GM19395 (cell line): ENCODE results near the gene IFT20.

Source experiments
- ATAC-seq: cut with Tn5 transposase; IDR thresholded peaks from one replicate; pipeline ENCODE4 v1.9.1; 2021; ENCODE audit warnings: mild to moderate bottlenecking, moderate library complexity; ENCODE audit not compliant: unreplicated experiment

Gene IFT20

DNA sequence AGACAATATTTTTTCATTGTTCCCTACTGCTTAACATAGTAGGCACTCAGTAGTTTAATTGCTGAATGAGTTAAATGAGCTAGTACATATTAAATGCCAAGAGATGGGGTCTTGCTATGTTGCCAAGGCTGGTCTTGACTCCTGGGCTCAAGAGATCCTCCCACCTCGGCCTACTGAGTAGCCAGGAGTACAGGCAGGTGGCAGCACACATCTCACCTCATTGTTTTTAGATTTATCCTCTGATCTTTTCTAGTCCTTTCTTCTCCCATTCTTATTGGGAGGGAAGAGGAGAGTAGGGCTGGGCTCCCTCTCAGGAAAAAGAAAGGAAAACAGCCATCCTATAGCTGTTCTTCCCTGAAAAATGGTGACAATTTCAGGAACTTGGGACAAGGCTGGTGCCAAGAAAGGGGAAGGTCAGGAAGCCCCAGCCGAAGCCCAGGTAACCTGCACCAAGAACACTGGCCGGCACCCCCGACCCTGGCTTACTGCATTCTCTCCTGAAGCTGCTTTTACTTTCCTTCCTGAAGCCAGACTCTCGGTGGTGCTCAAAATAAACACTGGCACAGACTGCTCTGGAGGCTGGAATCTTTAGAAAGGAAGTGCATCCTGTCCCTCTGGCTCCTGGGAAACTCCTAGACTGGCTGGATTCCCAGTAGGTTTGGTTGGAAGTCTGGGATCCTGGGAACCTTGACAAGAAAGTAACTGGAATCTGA, 2.9 kb upstream of the IFT20 start:
- ATAC-seq, result no peak

DNA sequence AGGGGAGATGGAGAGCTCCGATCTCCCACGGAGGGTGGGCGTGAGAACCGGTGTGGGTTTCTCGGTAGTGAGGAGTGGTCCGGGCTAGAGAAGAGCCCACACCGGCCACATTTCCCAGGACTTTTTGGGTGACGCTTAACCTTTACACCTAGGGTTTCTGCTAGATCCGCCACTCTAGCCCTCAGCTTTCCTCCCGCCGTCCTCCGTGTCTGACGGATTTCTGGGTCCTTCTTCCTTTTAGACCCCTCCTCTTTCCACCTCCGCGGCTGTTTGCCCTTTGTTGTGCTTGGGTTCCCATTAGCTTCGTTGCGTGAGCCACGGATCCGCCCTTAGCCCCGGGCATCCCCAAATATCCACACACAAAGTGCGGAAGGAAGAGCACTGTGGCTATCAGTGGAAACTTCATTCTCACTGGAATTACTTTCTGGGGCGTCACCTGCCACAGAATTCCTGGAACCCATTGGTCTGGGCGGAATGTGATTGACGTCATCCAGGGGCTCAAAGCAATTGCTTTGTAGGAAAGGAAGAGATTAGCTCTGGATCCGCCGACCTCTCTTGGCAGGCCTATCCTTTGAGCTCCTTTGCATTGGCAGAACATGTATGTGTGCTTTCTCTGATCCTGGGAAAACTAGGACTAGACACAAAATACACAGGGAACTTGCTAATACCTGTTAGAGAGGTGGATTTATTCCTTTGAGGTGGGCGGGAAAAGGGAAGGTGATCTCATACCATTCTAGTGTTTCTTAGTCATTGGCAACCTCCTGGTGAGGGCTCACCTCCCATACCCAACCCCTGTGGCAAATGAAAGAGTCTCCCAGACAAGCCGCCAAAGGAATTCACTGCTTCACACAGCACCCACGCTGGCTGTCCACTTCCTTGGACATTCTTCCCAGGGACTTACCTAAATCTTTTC, 943 bp upstream of the IFT20 start:
- ATAC-seq, result no peak

DNA sequence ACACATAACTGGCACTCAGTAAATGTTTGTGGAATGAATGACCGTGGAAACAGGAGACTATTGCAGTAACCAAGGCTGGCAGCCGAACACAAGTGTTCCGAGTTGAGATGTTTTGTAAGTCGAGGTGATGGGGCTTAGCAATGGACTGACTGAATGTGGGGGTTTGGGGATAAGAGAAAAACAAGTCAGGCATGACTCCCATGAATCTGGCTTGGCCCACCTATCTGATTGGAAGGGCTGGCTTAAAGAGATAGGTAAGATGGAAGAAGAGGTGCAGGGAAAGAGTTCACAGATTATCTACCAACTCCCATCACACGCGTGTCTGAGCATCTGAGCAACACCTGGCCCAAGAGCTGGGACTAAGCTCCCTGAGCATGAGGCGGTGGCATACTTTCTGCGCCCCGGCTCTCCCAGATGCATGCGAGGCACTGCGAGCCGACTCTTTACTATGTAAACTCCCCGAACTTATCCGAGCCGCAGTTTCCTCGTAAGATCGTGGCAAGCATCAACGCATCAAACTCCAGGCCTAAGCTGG, 539 bp downstream of the IFT20 start:
- peak; percentile 3 for ATAC-seq

DNA sequence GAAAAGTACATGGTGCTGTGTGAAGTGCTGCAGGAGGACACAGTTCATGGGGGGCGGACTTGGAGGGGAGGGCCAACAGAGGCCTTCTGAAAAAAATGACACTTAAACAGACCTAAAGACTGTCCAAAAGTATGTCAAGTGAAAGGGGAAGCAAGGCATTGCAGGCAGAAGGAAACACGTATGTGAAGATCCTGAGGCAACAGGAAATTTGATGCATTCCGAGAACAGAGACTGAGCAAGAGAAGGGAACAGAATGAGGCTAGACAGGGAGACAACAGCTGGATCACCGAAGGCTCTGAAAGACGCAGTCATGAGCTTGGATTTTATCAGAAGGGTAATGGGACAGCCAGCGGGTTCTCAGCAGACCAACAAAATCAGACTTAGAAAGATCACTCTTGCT, 1.1 kb downstream of the IFT20 start:
- ATAC-seq, result no peak

DNA sequence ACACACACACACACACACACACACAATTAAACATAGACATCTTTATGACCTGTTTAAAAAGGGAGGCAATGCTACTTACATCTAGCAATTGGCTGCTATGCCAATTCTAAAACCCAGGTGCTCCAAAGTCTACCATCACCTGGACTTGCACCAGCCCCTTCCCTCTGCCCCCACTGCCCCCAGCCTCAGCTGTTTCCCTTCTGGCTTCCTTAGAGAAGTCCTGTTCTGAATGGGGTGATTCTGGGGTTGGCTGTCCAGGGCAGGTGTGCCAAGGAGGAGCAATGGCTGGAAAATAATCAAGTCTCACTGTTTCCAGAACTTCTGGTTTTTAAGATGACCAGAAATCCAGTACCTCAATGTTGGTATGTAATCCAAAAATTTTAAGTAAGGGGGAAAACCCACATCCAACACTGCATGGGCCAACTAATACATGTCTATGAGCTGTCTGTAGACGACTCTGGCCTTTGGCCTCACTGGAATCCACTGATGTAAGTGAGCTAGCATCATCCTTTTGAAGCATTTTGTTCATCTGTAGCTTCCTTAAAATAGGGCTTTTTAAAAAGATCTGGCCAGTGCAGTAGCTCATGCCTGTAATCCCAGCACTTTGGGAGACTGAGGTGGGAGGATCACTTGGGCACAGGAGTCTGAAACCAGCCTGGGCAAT, 2.1 kb downstream of the IFT20 start:
- no peak for ATAC-seq

DNA sequence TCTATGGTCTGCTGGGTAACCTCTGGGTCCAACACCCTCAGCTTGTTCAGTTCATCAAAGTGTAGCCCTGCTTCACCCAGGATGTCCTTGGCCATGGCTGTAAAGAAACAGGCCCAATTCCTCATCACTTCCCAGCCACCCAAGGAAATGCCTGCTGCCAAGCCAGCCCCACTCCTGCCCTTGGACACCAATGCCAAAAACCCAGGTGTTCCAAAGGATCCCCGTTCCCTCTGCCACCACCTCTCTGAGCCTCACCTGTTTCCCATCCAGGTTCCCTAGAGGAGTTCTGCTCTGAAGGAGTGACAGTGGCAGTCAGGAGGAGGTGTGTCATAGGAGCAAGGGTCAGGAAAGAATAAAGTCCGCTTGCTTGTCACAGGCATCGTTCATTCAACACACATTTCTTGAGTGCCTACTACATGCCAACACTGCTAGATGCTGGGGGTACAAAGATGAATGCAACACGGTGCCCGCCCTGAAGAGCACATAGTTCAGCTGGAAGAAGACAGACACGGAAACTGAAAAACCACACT, 3.3 kb downstream of the IFT20 start:
- ATAC-seq, result no peak

DNA sequence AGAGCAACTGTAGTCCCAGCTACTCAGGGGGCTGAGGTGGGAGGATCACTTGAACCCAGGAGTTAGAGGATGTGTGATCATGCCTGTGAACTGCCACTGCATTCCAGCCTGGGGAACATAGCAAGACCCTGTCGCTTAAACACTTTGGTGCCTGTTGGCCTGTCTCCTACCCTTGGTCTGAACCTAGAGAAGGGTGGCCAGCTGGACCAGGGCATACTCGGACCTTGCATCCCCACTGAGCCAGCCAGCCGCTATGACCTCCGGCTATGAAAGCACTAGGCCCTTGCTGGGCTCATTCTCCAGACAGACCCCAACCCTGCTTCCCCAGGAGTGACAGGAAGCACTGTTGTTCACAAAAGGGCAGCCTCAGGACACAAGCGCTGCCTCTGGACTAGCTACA, 4.6 kb downstream of the IFT20 start:
- no peak for ATAC-seq

DNA sequence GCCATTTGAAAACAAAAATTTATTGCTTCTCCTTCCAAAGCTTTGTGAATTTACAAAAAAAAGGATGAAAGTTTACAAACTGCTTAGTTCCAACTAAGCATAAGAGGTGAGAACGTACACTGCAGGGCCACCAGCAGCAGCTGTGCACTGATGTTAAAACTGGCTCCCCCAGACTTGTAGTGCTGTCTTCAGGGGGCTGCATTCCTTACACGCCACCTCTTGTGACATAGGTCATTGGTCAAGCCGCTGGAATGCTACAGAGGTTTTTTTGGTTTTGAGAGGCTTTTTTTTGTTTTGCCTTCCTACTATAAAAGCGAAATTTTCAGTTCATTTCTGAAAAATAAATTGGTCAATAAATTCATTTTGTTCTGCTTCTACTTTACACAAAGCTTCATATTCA, 6.9 kb downstream of the IFT20 start:
- ATAC-seq, result no peak

DNA sequence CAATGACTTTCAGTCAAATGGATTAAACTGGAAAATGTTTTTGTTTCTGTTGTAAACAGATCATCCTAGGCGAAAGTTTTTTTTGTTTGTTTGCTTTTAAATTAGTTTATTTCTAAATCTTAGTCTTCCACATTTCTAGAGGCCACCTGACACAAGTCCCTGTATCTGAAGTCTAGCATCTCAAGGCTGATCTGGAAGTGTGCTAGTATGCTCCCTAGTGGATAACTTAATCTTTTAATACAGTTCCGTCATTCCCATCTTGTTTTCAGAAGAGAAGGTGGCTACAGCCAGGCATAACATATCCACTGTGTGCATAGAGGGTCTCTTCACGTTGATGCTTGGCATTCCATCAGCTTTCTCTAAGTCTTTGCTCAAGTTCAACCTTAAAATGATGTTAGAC, 7.6 kb downstream of the IFT20 start:
- ATAC-seq, result no peak

DNA sequence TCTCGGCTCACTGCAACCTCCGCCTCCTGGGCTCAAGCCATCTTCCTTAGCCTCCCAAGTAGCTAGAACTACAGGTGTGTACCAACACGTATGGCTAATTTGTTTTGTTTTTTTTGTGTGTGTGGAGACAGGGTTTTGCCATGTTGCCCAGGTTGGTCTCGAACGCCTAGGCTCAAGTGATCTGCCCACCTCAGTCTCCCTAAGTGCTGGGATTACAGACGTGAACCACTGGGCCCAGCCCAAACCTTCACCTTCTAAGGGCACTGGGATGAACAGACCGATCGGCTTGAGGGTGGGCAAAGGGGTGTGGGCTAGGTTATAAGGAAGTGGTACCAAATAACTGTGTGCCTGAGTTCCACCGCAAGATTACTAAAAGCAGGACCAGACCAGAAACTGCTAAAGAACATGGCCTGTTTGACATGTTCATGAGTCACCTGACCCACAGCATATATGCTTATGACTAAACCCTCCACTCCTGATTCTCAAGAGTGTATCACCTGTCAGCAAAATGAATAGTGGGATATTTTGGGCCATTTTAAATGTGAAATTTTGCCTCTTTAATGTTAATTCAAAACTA, 8.2 kb downstream of the IFT20 start:
- peak; percentile 72 for ATAC-seq

DNA sequence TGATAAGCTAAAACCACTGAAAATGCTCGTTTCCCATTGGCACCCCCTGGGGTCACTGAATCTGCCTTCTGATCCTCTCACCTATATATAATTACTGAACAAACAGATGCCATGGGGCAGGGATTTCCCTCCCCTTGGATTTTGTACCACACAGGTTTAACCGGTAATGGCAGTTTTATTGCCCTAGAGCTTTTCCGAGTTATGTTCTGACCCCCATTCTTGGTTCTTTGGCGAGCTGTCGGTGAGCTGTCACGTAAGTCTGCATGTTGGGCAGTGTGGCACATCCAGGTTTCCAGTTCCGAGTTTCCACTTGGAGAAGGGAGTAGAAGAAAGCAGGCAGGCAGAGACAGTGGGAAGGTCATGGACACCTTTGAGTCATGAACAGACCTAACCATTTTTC, 9.2 kb downstream of the IFT20 start:
- no peak for ATAC-seq

DNA sequence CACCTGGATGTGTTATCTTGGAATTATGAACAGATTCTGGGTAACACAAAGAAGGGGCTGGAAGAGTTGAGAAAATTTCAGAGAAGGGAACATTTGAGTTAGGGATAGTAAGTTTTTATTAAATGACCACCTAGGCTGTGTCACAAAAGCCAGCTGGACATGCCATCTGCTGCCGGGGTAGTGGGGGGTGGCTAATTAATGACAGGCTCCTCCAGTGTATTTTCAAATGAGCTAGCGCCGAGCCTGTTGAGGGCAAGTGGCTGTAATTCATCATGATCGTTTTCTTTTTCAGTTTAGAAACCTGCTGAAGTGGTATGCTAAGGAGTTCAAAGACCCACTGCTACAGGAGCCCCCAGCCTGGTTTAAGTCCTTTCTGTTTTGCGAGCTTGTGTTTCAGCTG, 10.1 kb downstream of the IFT20 start:
- no peak for ATAC-seq

DNA sequence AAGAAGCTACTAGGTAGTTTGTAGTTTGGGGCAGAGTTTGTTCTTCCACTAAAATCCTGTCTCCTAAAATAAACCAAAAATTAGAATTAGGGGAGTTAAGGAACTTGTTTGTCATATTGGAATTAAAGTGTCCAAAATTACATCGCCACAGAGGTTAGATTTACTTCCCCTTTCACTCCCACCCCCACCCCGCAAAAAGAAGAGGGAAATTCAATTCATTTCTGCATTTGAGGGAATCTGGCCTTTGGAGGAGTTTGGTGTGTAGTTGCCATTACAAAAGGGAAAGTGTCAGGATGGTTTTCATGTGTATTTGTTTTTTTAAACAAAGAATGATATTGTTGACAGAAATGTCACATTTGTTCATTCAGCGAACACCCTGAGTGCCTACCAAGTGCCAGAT, 10.5 kb downstream of the IFT20 start:
- ATAC-seq, result no peak

DNA sequence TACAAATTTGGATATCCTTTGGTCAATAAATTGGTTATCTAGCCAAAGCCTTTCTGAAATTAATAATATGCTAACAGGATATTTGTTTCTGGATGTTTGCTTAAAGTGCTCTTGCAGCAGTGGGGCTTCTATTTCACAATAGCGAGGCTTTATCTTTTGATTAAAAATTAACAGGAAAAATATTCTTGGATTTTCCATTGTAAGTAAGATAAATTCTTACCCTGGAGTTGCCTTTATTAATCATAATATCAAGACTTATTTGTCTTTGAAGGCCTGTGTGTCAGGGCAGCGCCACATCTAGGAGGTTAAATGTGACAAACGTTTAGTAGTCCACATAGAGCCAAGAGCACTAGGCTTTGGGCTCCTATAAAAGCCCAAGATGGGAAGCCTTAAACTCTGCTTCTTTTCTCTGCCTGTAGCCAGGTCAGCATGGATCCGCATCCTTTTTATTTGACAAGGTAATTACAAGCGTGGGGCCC, 11.0 kb downstream of the IFT20 start:
- ATAC-seq, result no peak

DNA sequence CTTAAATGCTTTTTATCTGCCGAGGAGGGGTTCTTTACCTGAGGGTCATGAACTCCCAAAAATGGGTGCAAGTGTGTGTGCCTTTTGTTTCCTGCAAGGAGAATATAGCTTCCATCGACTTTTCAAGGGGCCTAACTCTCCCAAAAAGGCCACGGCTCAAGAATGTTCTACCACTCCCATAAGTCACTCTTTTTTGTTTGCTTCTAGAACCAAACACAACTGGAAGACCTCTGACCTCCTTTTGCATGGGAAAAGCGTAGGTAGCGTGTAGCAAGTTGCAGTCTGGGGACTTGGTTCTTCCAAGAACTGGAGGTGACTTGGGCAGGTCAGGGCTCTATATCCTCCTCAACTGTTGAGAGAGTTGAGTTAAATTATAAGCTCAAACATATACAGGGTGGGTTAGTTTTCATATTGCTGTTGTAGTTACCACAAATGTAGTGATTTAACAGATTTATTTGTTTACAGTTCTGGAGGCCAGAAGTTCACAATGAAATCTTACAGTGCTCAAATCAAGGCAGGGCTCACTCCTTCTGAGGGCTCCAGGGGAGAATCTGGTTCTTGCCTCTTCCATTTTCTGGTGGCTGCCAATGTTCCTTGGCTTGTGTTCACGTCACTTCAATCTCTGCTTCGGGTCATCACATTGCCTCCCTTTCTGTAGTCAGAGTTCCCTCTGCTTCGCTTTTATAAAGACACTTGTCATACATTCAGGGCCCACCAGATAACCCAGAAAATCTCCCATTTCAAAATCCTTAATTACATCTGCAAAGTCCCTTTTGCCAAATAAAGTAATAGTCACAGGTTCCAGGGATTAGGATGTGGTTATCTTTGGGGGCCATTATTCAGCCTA, 14.8 kb downstream of the IFT20 start:
- no peak for ATAC-seq

DNA sequence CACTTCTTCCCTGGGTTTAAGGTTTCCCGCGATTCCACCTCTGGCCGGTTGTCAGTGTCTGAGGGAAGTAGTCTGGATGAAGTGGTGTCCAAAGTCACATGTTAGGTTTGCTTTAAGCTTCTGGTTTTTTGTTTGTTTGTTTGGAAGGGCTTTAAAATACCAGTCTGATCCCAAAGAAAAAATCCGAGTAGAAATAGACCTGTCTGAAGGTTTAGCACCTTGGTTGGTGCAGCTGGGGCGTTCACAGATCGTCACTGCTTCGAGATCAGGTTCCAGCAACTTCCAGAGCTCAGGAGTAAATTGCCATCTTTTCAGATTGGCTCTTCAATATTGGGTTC, 15.7 kb downstream of the IFT20 start:
- no peak for ATAC-seq

DNA sequence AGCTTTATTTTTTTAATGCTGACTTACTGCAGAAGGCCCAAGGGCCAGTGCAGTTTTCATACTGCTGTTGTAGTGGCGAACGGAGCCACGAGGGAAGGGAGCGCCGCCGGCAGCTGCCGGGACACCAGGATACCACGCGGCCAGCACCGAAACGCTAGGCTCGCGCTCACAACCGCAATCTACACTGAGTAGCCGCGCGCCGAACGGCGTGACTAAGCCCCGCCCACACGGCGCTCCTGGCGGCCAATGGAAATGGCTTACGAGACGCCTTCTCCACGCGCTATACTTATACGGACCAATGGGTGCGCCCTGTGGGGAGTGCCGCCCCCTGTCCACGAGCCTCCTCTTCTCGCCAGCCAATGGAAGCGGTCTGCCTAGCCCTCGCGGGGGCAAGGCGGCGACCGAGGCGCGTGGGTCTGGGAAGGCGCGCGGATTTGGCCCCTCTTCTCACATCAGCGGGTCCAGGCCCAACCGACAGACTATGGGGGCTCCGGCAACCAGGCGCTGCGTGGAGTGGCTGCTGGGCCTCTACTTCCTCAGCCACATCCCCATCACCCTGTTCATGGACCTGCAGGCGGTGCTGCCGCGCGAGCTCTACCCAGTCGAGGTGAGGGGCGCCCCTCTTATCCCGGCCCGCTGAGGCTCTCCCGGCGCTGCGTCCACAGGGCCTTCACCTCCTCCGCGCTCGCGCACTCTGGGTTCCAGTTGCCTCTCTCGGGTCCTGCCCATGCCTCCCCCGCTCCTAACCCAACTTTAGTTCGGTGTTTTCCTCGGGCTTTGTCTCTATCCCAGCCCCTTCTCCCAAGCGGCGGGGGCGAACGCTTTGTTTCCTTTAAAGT, 16.3 kb downstream of the IFT20 start, which contains the start of gene TMEM97:
Gene TMEM97 (plus strand): TSS at position 442 of the 839 bp plus-strand sequence. CDS start 40 bp downstream, at position 482.
- peak; percentile 90 for ATAC-seq

DNA sequence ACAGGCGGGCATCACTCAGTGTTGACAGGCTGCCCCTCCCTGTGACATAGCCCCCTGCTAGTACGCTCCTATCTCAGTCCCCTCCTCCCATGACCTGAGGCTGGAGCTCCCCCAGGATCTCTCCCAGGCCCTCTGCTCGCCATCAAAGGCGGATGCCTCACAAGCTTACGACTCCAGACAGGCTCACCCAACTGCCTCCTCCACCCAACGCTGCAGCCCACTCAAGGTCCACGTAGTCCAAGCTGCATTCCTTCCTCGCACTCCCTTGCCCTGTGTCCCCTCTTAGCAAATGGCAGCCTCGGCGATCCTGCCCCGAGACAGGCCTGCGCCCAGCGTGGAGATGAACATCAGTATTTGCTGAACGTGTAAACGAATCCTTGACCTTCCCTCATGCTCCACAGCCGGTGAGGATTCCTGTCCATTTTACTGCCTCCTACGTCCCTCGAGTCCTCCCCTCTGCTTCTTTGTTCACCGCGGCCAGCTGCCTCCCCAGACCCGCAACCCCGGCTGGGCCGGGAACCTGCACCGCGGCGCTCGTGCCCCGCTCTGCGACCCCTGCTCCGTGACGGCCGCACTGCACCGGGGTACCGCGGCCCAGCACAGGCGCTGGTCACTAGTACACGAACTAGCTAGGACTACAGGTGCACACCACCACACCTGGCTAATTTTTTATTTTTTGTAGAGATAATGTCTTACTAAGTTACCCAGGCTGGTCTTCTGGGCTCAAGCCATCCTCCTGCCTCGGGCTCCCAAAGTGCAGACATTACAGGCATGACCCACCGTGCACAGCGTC, 17.1 kb downstream of the IFT20 start:
- peak; percentile 12 for ATAC-seq
